Measurements from ENCODE around the gene CEP57L1. TPM values are rescaled to one million over a fixed set of nuclear protein-coding genes. Genes with fewer than 3 reads are reported as not detected.

CEP57L1 gene
- total and polyA plus RNA-seq, 2 experiments from 2014 or later: 17.1 to 20.2 TPM

DNA sequence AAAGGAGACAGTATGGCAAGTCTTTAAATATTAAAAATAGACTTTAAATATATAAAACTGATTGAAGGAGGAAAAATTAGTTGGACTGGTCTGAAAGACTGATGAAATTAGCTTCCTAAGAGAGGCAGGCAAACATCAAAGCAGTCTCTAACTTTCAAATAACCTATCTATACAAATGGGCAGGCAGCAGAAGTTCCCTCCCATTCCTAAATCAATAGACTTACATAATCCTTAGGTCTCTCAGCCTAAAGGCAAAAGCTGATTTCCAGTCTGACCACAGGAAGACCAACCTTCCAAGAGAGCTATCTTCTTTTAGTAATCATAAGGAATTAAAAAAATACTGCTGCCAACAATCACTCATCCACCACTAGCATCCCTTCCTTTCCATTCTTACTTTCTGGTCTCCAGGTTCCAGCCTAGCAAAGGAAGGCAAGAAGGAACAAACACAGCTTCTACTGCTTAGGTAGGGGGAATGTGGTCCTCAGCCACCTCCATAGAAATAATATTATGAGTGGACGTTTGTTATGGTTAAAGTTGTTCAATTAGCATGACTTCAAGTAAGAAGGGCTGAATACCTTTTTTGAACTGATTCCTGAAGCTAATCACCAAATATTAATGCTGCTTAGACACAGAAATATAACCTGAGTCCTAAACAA, 44.7 kb upstream of the CEP57L1 start:
- Mint-ChIP-seq H3K27me3 (ENCODE audit: insufficient read depth, low read depth, poor library complexity) (no peaks in the 10 kb centered on the region), H3K27ac (no peak overlapping the region), H3K9me3 (peaks cover 9% of the 10 kb centered on the region), H3K36me3 (ENCODE audit: low read depth) (peaks cover 15% of the 10 kb centered on the region; the same call in 2 of the 3 replicates), H3K4me1 (peaks cover 15% of the 10 kb centered on the region), H3K4me3 (no peak overlapping the region)
- Histone ChIP-seq H3F3A (replicated peaks; ENCODE audit: low read depth) (no peaks in the 10 kb centered on the region), H3K79me2 (replicated peaks; ENCODE audit: insufficient read depth) (no peaks in the 10 kb centered on the region), H3K27me3 (ENCODE audit: insufficient read depth) (no peaks in the 10 kb centered on the region), H3K27ac (ENCODE audit: low read depth) (no peak overlapping the region), H2AFZ (no peak overlapping the region), H3K4me1 (ENCODE audit: insufficient read depth) (peaks cover 10% of the 10 kb centered on the region; the same call in 1 of the 2 replicates), H3K36me3 (ENCODE audit: insufficient read depth) (no peaks in the 10 kb centered on the region), H3K4me2 (no peak overlapping the region), H3K4me3 (no peak overlapping the region), H4K20me1 (replicated peaks; ENCODE audit: insufficient read depth) (no peaks in the 10 kb centered on the region), H3K9me2 (ENCODE audit: insufficient read depth) (no peaks in the 10 kb centered on the region)
- TF ChIP-seq, protein P1, sequence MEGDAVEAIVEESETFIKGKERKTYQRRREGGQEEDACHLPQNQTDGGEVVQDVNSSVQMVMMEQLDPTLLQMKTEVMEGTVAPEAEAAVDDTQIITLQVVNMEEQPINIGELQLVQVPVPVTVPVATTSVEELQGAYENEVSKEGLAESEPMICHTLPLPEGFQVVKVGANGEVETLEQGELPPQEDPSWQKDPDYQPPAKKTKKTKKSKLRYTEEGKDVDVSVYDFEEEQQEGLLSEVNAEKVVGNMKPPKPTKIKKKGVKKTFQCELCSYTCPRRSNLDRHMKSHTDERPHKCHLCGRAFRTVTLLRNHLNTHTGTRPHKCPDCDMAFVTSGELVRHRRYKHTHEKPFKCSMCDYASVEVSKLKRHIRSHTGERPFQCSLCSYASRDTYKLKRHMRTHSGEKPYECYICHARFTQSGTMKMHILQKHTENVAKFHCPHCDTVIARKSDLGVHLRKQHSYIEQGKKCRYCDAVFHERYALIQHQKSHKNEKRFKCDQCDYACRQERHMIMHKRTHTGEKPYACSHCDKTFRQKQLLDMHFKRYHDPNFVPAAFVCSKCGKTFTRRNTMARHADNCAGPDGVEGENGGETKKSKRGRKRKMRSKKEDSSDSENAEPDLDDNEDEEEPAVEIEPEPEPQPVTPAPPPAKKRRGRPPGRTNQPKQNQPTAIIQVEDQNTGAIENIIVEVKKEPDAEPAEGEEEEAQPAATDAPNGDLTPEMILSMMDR (conservative IDR thresholded peaks at IDR 0.05; ENCODE audit: low read depth in 2 of 2): no peak
- TF ChIP-seq, protein P2, sequence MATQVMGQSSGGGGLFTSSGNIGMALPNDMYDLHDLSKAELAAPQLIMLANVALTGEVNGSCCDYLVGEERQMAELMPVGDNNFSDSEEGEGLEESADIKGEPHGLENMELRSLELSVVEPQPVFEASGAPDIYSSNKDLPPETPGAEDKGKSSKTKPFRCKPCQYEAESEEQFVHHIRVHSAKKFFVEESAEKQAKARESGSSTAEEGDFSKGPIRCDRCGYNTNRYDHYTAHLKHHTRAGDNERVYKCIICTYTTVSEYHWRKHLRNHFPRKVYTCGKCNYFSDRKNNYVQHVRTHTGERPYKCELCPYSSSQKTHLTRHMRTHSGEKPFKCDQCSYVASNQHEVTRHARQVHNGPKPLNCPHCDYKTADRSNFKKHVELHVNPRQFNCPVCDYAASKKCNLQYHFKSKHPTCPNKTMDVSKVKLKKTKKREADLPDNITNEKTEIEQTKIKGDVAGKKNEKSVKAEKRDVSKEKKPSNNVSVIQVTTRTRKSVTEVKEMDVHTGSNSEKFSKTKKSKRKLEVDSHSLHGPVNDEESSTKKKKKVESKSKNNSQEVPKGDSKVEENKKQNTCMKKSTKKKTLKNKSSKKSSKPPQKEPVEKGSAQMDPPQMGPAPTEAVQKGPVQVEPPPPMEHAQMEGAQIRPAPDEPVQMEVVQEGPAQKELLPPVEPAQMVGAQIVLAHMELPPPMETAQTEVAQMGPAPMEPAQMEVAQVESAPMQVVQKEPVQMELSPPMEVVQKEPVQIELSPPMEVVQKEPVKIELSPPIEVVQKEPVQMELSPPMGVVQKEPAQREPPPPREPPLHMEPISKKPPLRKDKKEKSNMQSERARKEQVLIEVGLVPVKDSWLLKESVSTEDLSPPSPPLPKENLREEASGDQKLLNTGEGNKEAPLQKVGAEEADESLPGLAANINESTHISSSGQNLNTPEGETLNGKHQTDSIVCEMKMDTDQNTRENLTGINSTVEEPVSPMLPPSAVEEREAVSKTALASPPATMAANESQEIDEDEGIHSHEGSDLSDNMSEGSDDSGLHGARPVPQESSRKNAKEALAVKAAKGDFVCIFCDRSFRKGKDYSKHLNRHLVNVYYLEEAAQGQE (IDR thresholded peaks at IDR 0.05; ENCODE audit: unreplicated experiment): no peak
- no peak for TF ChIP-seq JUNB (IDR thresholded peaks at IDR 0.05; ENCODE audit: unreplicated experiment)
- no peak for TF ChIP-seq EZH2phosphoT487 (IDR thresholded peaks at IDR 0.05; ENCODE audit: unreplicated experiment)
- no peak for TF ChIP-seq ZNF114 (CRISPR knock-in tag; IDR thresholded peaks at IDR 0.05)
- no peak for TF ChIP-seq NANOG (IDR thresholded peaks at IDR 0.05; ENCODE audit: borderline replicate concordance)
- TF ChIP-seq POLR2AphosphoS5 (IDR thresholded peaks at IDR 0.05; ENCODE audit: low read depth): no peak
- TF ChIP-seq ZNF331 (CRISPR knock-in tag; IDR thresholded peaks at IDR 0.05; ENCODE audit: low read depth): no peak
- TF ChIP-seq EZH2 (IDR thresholded peaks at IDR 0.05; ENCODE audit: low read depth, unreplicated experiment): no peak
- TF ChIP-seq CREB1 (CRISPR knock-in tag; IDR thresholded peaks at IDR 0.05; ENCODE audit: low read depth): no peak
- no peak for TF ChIP-seq STAT1 (IDR thresholded peaks at IDR 0.05; ENCODE audit: unreplicated experiment)
- TF ChIP-seq, protein P3, sequence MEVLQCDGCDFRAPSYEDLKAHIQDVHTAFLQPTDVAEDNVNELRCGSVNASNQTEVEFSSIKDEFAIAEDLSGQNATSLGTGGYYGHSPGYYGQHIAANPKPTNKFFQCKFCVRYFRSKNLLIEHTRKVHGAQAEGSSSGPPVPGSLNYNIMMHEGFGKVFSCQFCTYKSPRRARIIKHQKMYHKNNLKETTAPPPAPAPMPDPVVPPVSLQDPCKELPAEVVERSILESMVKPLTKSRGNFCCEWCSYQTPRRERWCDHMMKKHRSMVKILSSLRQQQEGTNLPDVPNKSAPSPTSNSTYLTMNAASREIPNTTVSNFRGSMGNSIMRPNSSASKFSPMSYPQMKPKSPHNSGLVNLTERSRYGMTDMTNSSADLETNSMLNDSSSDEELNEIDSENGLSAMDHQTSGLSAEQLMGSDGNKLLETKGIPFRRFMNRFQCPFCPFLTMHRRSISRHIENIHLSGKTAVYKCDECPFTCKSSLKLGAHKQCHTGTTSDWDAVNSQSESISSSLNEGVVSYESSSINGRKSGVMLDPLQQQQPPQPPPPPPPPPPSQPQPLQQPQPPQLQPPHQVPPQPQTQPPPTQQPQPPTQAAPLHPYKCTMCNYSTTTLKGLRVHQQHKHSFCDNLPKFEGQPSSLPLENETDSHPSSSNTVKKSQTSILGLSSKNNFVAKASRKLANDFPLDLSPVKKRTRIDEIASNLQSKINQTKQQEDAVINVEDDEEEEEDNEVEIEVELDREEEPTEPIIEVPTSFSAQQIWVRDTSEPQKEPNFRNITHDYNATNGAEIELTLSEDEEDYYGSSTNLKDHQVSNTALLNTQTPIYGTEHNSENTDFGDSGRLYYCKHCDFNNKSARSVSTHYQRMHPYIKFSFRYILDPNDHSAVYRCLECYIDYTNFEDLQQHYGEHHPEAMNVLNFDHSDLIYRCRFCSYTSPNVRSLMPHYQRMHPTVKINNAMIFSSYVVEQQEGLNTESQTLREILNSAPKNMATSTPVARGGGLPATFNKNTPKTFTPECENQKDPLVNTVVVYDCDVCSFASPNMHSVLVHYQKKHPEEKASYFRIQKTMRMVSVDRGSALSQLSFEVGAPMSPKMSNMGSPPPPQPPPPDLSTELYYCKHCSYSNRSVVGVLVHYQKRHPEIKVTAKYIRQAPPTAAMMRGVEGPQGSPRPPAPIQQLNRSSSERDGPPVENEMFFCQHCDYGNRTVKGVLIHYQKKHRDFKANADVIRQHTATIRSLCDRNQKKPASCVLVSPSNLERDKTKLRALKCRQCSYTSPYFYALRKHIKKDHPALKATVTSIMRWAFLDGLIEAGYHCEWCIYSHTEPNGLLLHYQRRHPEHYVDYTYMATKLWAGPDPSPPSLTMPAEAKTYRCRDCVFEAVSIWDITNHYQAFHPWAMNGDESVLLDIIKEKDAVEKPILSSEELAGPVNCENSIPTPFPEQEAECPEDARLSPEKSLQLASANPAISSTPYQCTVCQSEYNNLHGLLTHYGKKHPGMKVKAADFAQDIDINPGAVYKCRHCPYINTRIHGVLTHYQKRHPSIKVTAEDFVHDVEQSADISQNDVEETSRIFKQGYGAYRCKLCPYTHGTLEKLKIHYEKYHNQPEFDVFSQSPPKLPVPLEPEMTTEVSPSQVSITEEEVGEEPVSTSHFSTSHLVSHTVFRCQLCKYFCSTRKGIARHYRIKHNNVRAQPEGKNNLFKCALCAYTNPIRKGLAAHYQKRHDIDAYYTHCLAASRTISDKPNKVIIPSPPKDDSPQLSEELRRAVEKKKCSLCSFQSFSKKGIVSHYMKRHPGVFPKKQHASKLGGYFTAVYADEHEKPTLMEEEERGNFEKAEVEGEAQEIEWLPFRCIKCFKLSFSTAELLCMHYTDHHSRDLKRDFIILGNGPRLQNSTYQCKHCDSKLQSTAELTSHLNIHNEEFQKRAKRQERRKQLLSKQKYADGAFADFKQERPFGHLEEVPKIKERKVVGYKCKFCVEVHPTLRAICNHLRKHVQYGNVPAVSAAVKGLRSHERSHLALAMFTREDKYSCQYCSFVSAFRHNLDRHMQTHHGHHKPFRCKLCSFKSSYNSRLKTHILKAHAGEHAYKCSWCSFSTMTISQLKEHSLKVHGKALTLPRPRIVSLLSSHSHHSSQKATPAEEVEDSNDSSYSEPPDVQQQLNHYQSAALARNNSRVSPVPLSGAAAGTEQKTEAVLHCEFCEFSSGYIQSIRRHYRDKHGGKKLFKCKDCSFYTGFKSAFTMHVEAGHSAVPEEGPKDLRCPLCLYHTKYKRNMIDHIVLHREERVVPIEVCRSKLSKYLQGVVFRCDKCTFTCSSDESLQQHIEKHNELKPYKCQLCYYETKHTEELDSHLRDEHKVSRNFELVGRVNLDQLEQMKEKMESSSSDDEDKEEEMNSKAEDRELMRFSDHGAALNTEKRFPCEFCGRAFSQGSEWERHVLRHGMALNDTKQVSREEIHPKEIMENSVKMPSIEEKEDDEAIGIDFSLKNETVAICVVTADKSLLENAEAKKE (CRISPR knock-in tag; IDR thresholded peaks at IDR 0.05): no peak
- TF ChIP-seq, protein P4, sequence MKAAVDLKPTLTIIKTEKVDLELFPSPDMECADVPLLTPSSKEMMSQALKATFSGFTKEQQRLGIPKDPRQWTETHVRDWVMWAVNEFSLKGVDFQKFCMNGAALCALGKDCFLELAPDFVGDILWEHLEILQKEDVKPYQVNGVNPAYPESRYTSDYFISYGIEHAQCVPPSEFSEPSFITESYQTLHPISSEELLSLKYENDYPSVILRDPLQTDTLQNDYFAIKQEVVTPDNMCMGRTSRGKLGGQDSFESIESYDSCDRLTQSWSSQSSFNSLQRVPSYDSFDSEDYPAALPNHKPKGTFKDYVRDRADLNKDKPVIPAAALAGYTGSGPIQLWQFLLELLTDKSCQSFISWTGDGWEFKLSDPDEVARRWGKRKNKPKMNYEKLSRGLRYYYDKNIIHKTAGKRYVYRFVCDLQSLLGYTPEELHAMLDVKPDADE (IDR thresholded peaks at IDR 0.05): no peak
- ATAC-seq (no peak), DNase-seq (ENCODE audit: low spot score) (no peak)

All from GM23338 (cell line).